GM19395 (cell line): ENCODE measurements around the gene TFCP2.
"Not testable (repeated sequence)": the region's sequence is repeated elsewhere in the genome, so short reads cannot be mapped to it uniquely, and the experiment has no call there.

Experiments used
- ATAC-seq: cut with Tn5 transposase; IDR thresholded peaks from one replicate; pipeline ENCODE4 v1.9.1; 2021; ENCODE audit warnings: mild to moderate bottlenecking, moderate library complexity; ENCODE audit not compliant: unreplicated experiment

The TFCP2 gene

GRCh38 chr12:51172515-51173431, at the start of gene TFCP2:
Gene TFCP2 (minus strand): TSS chr12:51173135. CDS start chr12:51172422, 713 bp downstream.
- peak; percentile 92 for ATAC-seq

- ATAC-seq, result no peak
Observed at GRCh38 chr12:51222461-51222860, 49.5 kb upstream of the TFCP2 start.

GRCh38 chr12:51219857-51220256, 46.9 kb upstream of the TFCP2 start:
- not testable (repeated sequence) for ATAC-seq

GRCh38 chr12:51219322-51219721, 46.4 kb upstream of the TFCP2 start:
- ATAC-seq, result no peak

GRCh38 chr12:51218607-51219161, 45.7 kb upstream of the TFCP2 start:
- no peak for ATAC-seq

- ATAC-seq, result peak; percentile 76
Observed at GRCh38 chr12:51217968-51218606, 45.2 kb upstream of the TFCP2 start, which contains the start of gene POU6F1. Gene POU6F1 (minus strand): TSS chr12:51218062. CDS start chr12:51206836, 11,226 bp downstream.

GRCh38 chr12:51217133-51217967, 44.4 kb upstream of the TFCP2 start:
- ATAC-seq, result peak; percentile 31

- no peak for ATAC-seq
Observed at GRCh38 chr12:51216642-51217041, 43.7 kb upstream of the TFCP2 start.

- no peak for ATAC-seq
Observed at GRCh38 chr12:51214895-51215294, 42.0 kb upstream of the TFCP2 start.

GRCh38 chr12:51210690-51211395, 37.9 kb upstream of the TFCP2 start:
- ATAC-seq, result no peak

- ATAC-seq, result no peak
Observed at GRCh38 chr12:51209259-51209658, 36.3 kb upstream of the TFCP2 start.

GRCh38 chr12:51208016-51208660, 35.2 kb upstream of the TFCP2 start:
- ATAC-seq, result no peak

GRCh38 chr12:51205350-51205749, 32.4 kb upstream of the TFCP2 start:
- ATAC-seq, result no peak

- ATAC-seq, result no peak
Observed at GRCh38 chr12:51202718-51203117, 29.8 kb upstream of the TFCP2 start.

- ATAC-seq, result no peak
Observed at GRCh38 chr12:51200806-51201205, 27.9 kb upstream of the TFCP2 start.

- no peak for ATAC-seq
Observed at GRCh38 chr12:51200156-51200555, 27.2 kb upstream of the TFCP2 start.

- ATAC-seq, result no peak
Observed at GRCh38 chr12:51199366-51199945, 26.5 kb upstream of the TFCP2 start.

- ATAC-seq, result no peak
Observed at GRCh38 chr12:51198568-51199365, 25.8 kb upstream of the TFCP2 start.
